Astrocyte of the spinal cord (primary cell): ENCODE measurements around the gene MOB3C.
"Not testable (repeated sequence)": the region's sequence is repeated elsewhere in the genome, so short reads cannot be mapped to it uniquely, and the experiment has no call there.

Experiments used
- DNase-seq: peaks from one replicate; pipeline ENCODE4 v3.0.0; 2011; ENCODE audit warnings: low read depth, low spot score
- H3K4me3 ChIP-seq: 2 replicates; pipeline ENCODE4 v1.5.1; 2011; ENCODE audit warnings: low read depth, mild to moderate bottlenecking, low read length, moderate library complexity
- in situ Hi-C: cut with HindIII; loops from 2 replicates; pipeline ENCODE4 v1.10.0; 2017; ENCODE audit warnings: low sequenced_read_pairs
- TF ChIP-seq, protein P1 (sequence below): IDR thresholded peaks from 2 replicates; pipeline ENCODE4 v1.5.1; 2012; ENCODE audit warnings: low read depth, mild to moderate bottlenecking, low read length, inconsistent platforms

The MOB3C gene

DNA sequence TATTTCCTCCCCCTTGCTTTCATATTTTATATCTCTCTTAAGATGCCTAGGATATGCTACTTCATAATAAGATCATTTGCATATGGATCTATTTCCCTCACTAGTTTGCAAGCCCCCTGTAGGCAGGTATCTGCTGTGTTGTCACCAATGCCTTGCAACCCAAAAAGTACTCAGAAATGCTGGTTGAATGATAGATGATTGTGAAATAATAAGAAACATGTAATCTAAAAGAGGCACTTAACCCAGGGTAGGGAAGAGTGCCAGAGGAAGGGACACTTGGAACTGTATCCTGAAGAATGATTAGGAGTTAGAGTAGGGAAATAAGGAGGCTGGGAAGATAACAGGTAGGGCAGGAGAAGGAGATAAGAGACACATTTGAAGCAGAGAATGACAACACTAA lies 39.2 kb upstream of the MOB3C start:
- no peak for DNase-seq
- H3K4me3 ChIP-seq: no peak overlapping the region
- in situ Hi-C loops: no loop called here
- TF ChIP-seq, protein P1, sequence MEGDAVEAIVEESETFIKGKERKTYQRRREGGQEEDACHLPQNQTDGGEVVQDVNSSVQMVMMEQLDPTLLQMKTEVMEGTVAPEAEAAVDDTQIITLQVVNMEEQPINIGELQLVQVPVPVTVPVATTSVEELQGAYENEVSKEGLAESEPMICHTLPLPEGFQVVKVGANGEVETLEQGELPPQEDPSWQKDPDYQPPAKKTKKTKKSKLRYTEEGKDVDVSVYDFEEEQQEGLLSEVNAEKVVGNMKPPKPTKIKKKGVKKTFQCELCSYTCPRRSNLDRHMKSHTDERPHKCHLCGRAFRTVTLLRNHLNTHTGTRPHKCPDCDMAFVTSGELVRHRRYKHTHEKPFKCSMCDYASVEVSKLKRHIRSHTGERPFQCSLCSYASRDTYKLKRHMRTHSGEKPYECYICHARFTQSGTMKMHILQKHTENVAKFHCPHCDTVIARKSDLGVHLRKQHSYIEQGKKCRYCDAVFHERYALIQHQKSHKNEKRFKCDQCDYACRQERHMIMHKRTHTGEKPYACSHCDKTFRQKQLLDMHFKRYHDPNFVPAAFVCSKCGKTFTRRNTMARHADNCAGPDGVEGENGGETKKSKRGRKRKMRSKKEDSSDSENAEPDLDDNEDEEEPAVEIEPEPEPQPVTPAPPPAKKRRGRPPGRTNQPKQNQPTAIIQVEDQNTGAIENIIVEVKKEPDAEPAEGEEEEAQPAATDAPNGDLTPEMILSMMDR: no peak

DNA sequence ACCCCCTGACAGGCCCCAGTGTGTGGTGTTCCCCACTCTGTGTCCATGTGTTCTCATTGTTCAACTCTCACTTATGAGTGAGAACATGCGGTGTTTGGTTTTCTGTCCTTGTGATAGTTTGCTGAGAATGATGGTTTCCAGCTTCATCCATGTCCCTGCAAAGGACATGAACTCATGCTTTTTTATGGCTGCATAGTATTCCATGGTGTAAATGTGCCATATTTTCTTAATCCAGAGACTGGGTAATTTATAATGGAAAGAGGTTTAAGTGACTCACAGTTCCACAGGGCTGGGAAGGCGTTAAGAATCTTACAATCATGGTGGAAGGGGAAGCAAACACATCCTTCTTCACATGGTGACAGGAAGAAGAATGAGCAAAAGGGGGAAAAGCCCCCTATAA lies 38.1 kb upstream of the MOB3C start:
- H3K4me3 ChIP-seq, DNase-seq, in situ Hi-C loops: not testable (repeated sequence)

GRCh38 chr1:46654012-46654411 lies 37.4 kb upstream of the MOB3C start:
- in situ Hi-C loops: no loop called here

GRCh38 chr1:46653405-46653958 lies 36.9 kb upstream of the MOB3C start:
- DNase-seq: peak; percentile 18
- no peak overlapping the region for H3K4me3 ChIP-seq
- in situ Hi-C loops: no loop called here
- TF ChIP-seq, protein P1: no peak

More at GRCh38 chr1:46654012-46654411, 37.4 kb upstream of the MOB3C start:
- DNase-seq: no peak
- H3K4me3 ChIP-seq: no peak overlapping the region
- TF ChIP-seq, protein P1: no peak

DNA sequence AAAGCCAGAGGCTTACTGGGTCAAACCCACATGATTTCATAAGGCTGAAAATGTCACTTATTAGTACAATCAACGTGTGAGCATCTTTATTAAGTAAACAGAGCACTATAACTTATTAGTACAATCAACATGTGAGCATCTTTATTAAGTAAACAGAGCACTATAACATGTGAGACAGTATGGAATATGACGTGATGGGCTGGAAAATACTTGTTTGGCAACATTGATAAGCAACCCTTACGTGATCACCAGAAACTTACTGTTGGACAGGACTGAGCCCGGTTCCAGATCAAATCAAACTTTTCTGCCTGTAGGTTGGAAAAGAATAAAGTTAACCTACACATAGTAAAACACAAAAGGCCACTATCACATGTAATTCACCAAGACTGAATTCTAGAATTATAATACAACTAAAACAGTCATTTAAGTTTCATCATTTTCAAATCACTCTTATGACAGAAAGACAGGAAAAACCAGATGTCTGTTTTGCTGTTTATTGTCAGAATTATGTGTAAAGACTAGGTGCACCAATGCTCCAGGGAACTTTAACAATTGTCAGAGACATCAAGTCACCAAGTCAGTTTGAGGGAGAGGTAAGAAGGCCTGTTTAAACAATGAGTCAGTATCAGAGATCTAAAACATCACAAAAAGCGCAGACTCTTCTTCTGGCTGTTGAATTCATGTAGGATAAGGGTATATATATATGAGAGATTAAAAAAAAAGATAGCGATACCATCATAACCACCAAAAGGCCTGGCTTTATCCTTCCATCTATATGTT lies 35.9 kb upstream of the MOB3C start:
- no peak overlapping the region for H3K4me3 ChIP-seq
- TF ChIP-seq, protein P1: no peak
- in situ Hi-C loops: no loop called here
- DNase-seq: no peak

- DNase-seq, in situ Hi-C loops, H3K4me3 ChIP-seq: not testable (repeated sequence)
These were observed 34.5 kb upstream of the MOB3C start for GRCh38 chr1:46651152-46651551.

DNA sequence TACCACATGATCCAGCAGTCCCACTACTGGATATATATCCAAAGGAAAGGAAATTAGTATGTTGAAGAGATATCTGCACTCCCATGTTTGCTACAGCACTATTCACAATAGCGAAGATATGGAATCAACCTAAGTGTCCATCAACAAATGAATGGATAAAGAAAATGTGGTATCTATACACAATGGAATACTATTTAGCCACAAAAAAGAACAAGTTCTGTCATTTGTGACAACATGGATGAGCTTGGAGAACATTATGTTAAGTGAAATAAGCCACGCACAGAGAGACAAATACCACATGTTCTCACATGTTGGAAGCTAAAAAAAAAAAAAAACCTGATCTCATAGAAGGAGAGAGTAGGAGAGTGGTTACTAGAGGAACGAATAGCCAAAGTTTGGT lies 33.9 kb upstream of the MOB3C start:
- TF ChIP-seq, protein P1: no peak
- no peak for DNase-seq
- H3K4me3 ChIP-seq: no peak overlapping the region
- in situ Hi-C loops: no loop called here
